Testis (tissue), 2 donors: Measurements from ENCODE around the gene RAB26.
"Not testable (repeated sequence)": the region's sequence is repeated elsewhere in the genome, so short reads cannot be mapped to it uniquely, and the experiment has no call there.

Experiments used
- POLR2A ChIP-seq: fragments of 450-650 bp; IDR thresholded peaks from one replicate; pipeline ENCODE4 v1.6.1; 2017; ENCODE audit warnings: antibody characterized with exemption, mild to moderate bottlenecking, moderate library complexity
- TF ChIP-seq, protein P1 (sequence below), 3 experiments: fragments of 450-650 bp in 2 of 3; fragments of 200-600 bp in 1 of 3; sonication (generic) in 1 of 3; IDR thresholded peaks; one replicate each; pipeline ENCODE4 v1.5.1; 2016 to 2019; ENCODE audit warnings: antibody characterized with exemption in 3 of 3, mild to moderate bottlenecking in 2 of 3, moderate library complexity in 1 of 3

DNA sequence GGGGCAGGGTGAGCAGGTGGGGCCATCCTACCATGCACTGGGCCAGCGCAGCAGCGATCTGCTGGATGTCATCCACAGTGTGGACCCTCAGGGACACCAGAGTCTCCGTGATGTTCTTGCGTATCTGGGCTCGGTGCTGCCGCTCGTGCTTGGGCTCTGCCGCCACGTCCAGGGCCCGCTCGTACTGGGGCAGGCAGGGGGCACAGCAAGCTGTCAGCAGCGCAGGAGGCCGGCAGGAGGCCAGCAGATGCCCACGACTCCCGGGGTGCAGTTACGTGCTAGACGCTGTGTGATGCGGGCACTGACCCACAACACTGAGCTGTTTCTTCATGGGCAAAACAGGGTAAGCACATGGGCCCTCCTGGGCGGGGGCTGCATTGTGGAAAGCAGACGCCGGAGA is 43.1 kb upstream of the RAB26 start:
- not testable (repeated sequence) for TF ChIP-seq POLR2A
- TF ChIP-seq, protein P1, sequence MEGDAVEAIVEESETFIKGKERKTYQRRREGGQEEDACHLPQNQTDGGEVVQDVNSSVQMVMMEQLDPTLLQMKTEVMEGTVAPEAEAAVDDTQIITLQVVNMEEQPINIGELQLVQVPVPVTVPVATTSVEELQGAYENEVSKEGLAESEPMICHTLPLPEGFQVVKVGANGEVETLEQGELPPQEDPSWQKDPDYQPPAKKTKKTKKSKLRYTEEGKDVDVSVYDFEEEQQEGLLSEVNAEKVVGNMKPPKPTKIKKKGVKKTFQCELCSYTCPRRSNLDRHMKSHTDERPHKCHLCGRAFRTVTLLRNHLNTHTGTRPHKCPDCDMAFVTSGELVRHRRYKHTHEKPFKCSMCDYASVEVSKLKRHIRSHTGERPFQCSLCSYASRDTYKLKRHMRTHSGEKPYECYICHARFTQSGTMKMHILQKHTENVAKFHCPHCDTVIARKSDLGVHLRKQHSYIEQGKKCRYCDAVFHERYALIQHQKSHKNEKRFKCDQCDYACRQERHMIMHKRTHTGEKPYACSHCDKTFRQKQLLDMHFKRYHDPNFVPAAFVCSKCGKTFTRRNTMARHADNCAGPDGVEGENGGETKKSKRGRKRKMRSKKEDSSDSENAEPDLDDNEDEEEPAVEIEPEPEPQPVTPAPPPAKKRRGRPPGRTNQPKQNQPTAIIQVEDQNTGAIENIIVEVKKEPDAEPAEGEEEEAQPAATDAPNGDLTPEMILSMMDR (IDR thresholded peaks at IDR 0.05) = not testable (repeated sequence)
